Hepatocyte (in vitro differentiated cells): ENCODE data around the gene ANKRD11. TPM values are rescaled to one million over a fixed set of nuclear protein-coding genes. Genes with fewer than 3 reads are reported as not detected.

Experiments used
- DNase-seq: peaks from one replicate; pipeline ENCODE4 v3.0.0-alpha.2; 2016; ENCODE audit warnings: low spot score
- H2AFZ ChIP-seq: fragments of 200-600 bp; sonication (generic); 2 replicates; pipeline ENCODE4 v1.6.0; 2016; ENCODE audit warnings: antibody characterized with exemption, mild to moderate bottlenecking
- H3K27ac ChIP-seq: fragments of 200-600 bp; sonication (generic); 2 replicates; pipeline ENCODE4 v1.5.1; 2016; ENCODE audit warnings: mild to moderate bottlenecking
- H3K27me3 ChIP-seq: fragments of 200-600 bp; sonication (generic); 2 replicates; pipeline ENCODE4 v1.6.1; 2016
- H3K36me3 ChIP-seq: fragments of 200-600 bp; sonication (generic); replicated peaks from 2 replicates; pipeline ENCODE4 v1.5.1; 2016; ENCODE audit warnings: low read depth; ENCODE audit not compliant: insufficient read depth
- H3K4me1 ChIP-seq: fragments of 200-600 bp; sonication (generic); 2 replicates; pipeline ENCODE4 v1.5.1; 2016; ENCODE audit warnings: mild to moderate bottlenecking, moderate library complexity; ENCODE audit not compliant: insufficient read depth
- H3K4me2 ChIP-seq: fragments of 200-600 bp; sonication (generic); 2 replicates; pipeline ENCODE4 v1.6.0; 2016
- H3K4me3 ChIP-seq: fragments of 200-600 bp; sonication (generic); 2 replicates; pipeline ENCODE4 v1.5.1; 2016; ENCODE audit warnings: mild to moderate bottlenecking
- H3K79me2 ChIP-seq: fragments of 200-600 bp; sonication (generic); 2 replicates; pipeline ENCODE4 v1.6.0; 2017; ENCODE audit warnings: mild to moderate bottlenecking
- H3K9me2 ChIP-seq: fragments of 200-600 bp; sonication (generic); replicated peaks from 2 replicates; pipeline ENCODE4 v1.6.0; 2017; ENCODE audit warnings: mild to moderate bottlenecking; ENCODE audit not compliant: insufficient read depth
- H3K9me3 ChIP-seq: fragments of 200-600 bp; sonication (generic); 2 replicates; pipeline ENCODE4 v1.5.1; 2016; ENCODE audit warnings: low read depth, mild to moderate bottlenecking
- H4K20me1 ChIP-seq: fragments of 200-600 bp; sonication (generic); 2 replicates; pipeline ENCODE4 v1.6.0; 2016; ENCODE audit warnings: mild to moderate bottlenecking; ENCODE audit not compliant: insufficient read depth, poor library complexity, severe bottlenecking
- EZH2 ChIP-seq: fragments of 200-600 bp; sonication (generic); IDR thresholded peaks from 2 replicates; pipeline ENCODE4 v1.6.1; 2016; ENCODE audit warnings: antibody characterized with exemption, mild to moderate bottlenecking, borderline replicate concordance
- EZH2phosphoT487 ChIP-seq: fragments of 200-600 bp; sonication (generic); IDR thresholded peaks from one replicate; pipeline ENCODE4 v1.6.1; 2018; ENCODE audit warnings: antibody characterized with exemption, mild to moderate bottlenecking, low read depth, moderate library complexity; ENCODE audit not compliant: unreplicated experiment, severe bottlenecking
- WGBS: methylation state at CpG from one replicate; pipeline ENCODE4 v1.1.6; 2016; ENCODE audit warnings: low lambda C conversion rate; ENCODE audit errors: missing lambda C conversion rate; 5-methylcytosine and 5-hydroxymethylcytosine counted together
- polyA plus RNA-seq: library from polyadenylated mRNA; unstranded; fragments of >200 nt; fragmentation: Nextera tagmentation; extraction: Ambion mirVana; gene quantifications from 2 replicates; pipeline ENCODE4 v1.2.1, GENCODE V29; 2016
- total RNA-seq: library from RNA; depleted of rRNA; stranded (reverse); fragments of >200 nt; gene quantifications from 2 replicates; pipeline ENCODE4 v1.2.3, GENCODE V29; 2014
- TF ChIP-seq, protein P1 (sequence below): fragments of 200-600 bp; sonication (generic); IDR thresholded peaks from 2 replicates; pipeline ENCODE4 v1.5.1; 2016; ENCODE audit warnings: antibody characterized with exemption, mild to moderate bottlenecking; ENCODE audit not compliant: poor library complexity

Gene ANKRD11
- total and polyA plus RNA-seq, 2 experiments from 2014 or later, result 48.7 to 130 TPM

GRCh38 chr16:89237733-89238132 lies 252.6 kb downstream of the ANKRD11 start:
- no peaks in the 10 kb centered on the region for H4K20me1 ChIP-seq
- no peaks in the 10 kb centered on the region for H3K9me3 ChIP-seq
- DNase-seq, result no peak
- 94% methylated on average over 3 of the region's 3 CpGs for WGBS
- no peak overlapping the region for H3K27ac ChIP-seq
- H3K4me3 ChIP-seq, result no peak overlapping the region
- no peak overlapping the region for H3K4me2 ChIP-seq
- peaks cover 3% of the 10 kb centered on the region for H3K79me2 ChIP-seq
- H3K27me3 ChIP-seq, result no peaks in the 10 kb centered on the region
- H3K36me3 ChIP-seq, result no peaks in the 10 kb centered on the region
- no peak for TF ChIP-seq EZH2
- TF ChIP-seq, protein P1, sequence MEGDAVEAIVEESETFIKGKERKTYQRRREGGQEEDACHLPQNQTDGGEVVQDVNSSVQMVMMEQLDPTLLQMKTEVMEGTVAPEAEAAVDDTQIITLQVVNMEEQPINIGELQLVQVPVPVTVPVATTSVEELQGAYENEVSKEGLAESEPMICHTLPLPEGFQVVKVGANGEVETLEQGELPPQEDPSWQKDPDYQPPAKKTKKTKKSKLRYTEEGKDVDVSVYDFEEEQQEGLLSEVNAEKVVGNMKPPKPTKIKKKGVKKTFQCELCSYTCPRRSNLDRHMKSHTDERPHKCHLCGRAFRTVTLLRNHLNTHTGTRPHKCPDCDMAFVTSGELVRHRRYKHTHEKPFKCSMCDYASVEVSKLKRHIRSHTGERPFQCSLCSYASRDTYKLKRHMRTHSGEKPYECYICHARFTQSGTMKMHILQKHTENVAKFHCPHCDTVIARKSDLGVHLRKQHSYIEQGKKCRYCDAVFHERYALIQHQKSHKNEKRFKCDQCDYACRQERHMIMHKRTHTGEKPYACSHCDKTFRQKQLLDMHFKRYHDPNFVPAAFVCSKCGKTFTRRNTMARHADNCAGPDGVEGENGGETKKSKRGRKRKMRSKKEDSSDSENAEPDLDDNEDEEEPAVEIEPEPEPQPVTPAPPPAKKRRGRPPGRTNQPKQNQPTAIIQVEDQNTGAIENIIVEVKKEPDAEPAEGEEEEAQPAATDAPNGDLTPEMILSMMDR, result no peak
- H3K9me2 ChIP-seq, result no peaks in the 10 kb centered on the region
- H2AFZ ChIP-seq, result no peak overlapping the region
- no peaks in the 10 kb centered on the region for H3K4me1 ChIP-seq

DNA sequence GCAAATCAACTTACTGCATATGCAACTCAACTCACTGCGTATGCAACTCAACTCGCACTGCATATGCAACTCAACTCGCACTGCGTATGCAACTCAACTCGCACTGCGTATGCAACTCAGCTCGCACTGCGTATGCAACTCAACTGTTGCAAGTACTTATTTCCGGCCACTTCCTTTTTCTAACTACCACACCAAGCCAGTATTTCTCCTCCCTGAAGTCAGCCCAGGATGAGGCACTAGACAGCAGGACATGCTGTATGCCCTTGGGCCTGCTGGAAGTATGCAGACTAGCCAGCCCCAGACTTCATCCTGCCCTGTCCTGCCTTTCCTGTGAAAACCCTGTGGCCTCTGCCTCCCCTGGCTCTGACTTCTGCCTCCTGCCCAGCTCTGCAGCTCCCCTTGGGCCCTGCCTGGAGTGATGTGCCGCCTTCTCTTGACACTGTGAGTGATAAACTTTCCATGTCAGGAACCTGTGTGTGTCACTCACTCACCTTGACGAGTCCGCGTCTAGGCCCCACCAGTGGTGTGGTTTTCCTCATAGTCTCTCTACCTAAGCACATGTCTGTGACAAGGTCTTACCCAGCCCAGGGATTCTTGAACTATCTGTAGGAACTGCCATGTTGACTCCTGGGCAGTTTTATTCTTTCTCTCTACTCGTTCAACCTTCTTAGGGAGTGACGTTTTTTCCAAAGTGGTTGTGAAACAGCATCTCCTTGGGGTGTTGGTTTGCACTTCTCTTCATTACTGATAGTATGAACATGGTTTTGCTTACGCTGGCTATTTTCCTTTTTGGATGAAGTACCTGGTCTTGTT lies 256.5 kb downstream of the ANKRD11 start:
- H3K27me3 ChIP-seq, result no peaks in the 10 kb centered on the region
- TF ChIP-seq EZH2, result no peak
- TF ChIP-seq, protein P1, result no peak
- TF ChIP-seq EZH2phosphoT487, result no peak
- H3K4me3 ChIP-seq, result no peak overlapping the region
- no peak for DNase-seq
- H3K9me2 ChIP-seq, result no peaks in the 10 kb centered on the region
- no peaks in the 10 kb centered on the region for H3K79me2 ChIP-seq
- H3K4me1 ChIP-seq, result no peaks in the 10 kb centered on the region
- no peak overlapping the region for H3K27ac ChIP-seq
- no peaks in the 10 kb centered on the region for H4K20me1 ChIP-seq
- no peak overlapping the region for H3K4me2 ChIP-seq
- no peaks in the 10 kb centered on the region for H3K36me3 ChIP-seq
- H3K9me3 ChIP-seq, result no peaks in the 10 kb centered on the region
- 98% methylated on average over 16 of the region's 16 CpGs for WGBS
- no peak overlapping the region for H2AFZ ChIP-seq

- WGBS, result 73% methylated on average over 2 of the region's 2 CpGs
These were observed 258.3 kb downstream of the ANKRD11 start for GRCh38 chr16:89232107-89232506.

More at GRCh38 chr16:89232107-89232506, 258.3 kb downstream of the ANKRD11 start:
- Histone ChIP-seq H3K9me2 (no peaks in the 10 kb centered on the region), H3K79me2 (no peaks in the 10 kb centered on the region), H3K36me3 (peaks cover 11% of the 10 kb centered on the region), H3K4me1 (no peaks in the 10 kb centered on the region), H3K9me3 (no peaks in the 10 kb centered on the region), H3K27ac (no peak overlapping the region), H3K27me3 (no peaks in the 10 kb centered on the region), H4K20me1 (no peaks in the 10 kb centered on the region), H3K4me2 (no peak overlapping the region), H2AFZ (no peak overlapping the region), H3K4me3 (no peak overlapping the region)
- DNase-seq, result no peak
- no peak for TF ChIP-seq EZH2
- TF ChIP-seq, protein P1, result no peak
